Spleen (tissue), 11 donors: ENCODE data around the gene FAM78B. TPM values are rescaled to one million over a fixed set of nuclear protein-coding genes. Genes with fewer than 3 reads are reported as not detected.

Experiments used
- DNase-seq: peaks from one replicate; pipeline ENCODE4 v3.0.0-alpha.2; 2020
- H3K27ac ChIP-seq, 8 donors: fragments of 200-600 bp; sonication (generic) in 7 of 8; 1 replicate in 4 of 8; 2 replicates in 4 of 8; pipeline versions ENCODE4 v1.5.0 to v1.8.0; 2016 to 2021; ENCODE audit warnings: inconsistent platforms in 4 of 8, mild to moderate bottlenecking in 4 of 8, moderate library complexity in 1 of 8
- H3K27me3 ChIP-seq, 7 donors: fragments of 200-600 bp; sonication (generic) in 6 of 7; replicated peaks in 1 of 7; 1 replicate in 4 of 7; 2 replicates in 3 of 7; pipeline versions ENCODE4 v1.5.0 to v1.8.0; 2016 to 2021; ENCODE audit warnings: inconsistent platforms in 3 of 7, mild to moderate bottlenecking in 1 of 7
- H3K36me3 ChIP-seq, 6 donors: fragments of 200-600 bp; sonication (generic) in 5 of 6; 1 replicate in 4 of 6; 2 replicates in 2 of 6; pipeline versions ENCODE4 v1.5.0 to v1.8.0; 2016 to 2021; ENCODE audit warnings: inconsistent platforms in 2 of 6
- H3K4me1 ChIP-seq, 6 donors: fragments of 200-600 bp; sonication (generic) in 5 of 6; 1 replicate in 3 of 6; 2 replicates in 3 of 6; pipeline versions ENCODE4 v1.5.0 to v1.8.0; 2016 to 2021; ENCODE audit warnings: inconsistent platforms in 3 of 6
- H3K4me3 ChIP-seq, 8 donors: fragments of 200-600 bp; sonication (generic) in 7 of 8; 1 replicate in 4 of 8; 2 replicates in 4 of 8; pipeline versions ENCODE4 v1.5.0 to v1.8.0; 2016 to 2021; ENCODE audit warnings: inconsistent platforms in 4 of 8, mild to moderate bottlenecking in 4 of 8, moderate library complexity in 2 of 8
- H3K9me3 ChIP-seq, 8 donors: fragments of 200-600 bp; sonication (generic) in 7 of 8; 1 replicate in 4 of 8; 2 replicates in 4 of 8; pipeline versions ENCODE4 v1.5.0 to v1.8.0; 2016 to 2021; ENCODE audit warnings: inconsistent platforms in 4 of 8
- POLR2A ChIP-seq, 3 donors: fragments of 450-650 bp; IDR thresholded peaks; one replicate each; pipeline ENCODE4 v1.5.1; 2017; ENCODE audit warnings: antibody characterized with exemption in 3 of 3, mild to moderate bottlenecking in 1 of 3
- POLR2AphosphoS5 ChIP-seq, 3 donors: sonication (generic); formaldehyde crosslinking; IDR thresholded peaks; one replicate each; pipeline ENCODE4 v1.5.1; 2017; ENCODE audit warnings: antibody characterized with exemption in 3 of 3
- whole genome bisulfite sequencing, 5 donors: extraction: QIAGEN DNeasy Blood & Tissue Kit in 3 of 5; methylation state at CpG; one replicate each; pipeline versions ENCODE4 v1.1.5 to v1.1.7; 2013 to 2018; 5-methylcytosine and 5-hydroxymethylcytosine counted together
- intact Hi-C: fragments of 100-400 bp; cut with DNase I; formaldehyde crosslinking; loops from one replicate; pipeline ENCODE4 v1.15.0; 2023; ENCODE audit warnings: low total_unique reads
- polyA plus RNA-seq, 3 donors: library from polyadenylated mRNA; stranded (reverse); fragments of 200-250 nt; gene quantifications; one replicate each; pipeline ENCODE4 v1.2.1, GENCODE V29; 2013
- total RNA-seq, 7 donors: library from RNA; depleted of rRNA in 3 of 7; stranded (reverse); fragments of >200 nt in 3 of 7; fragmentation: NEBNext Ultra II Directional in 4 of 7; extraction: Animal tissue kit (Norgen Biotek cat#: 25700) in 4 of 7; gene quantifications; one replicate each; pipeline versions ENCODE4 v1.1.0 to v1.2.1, GENCODE V29; 2016 to 2021
- TF ChIP-seq, protein P1 (sequence below), 11 experiments: fragments of 200-600 bp in 7 of 11; fragments of 450-650 bp in 4 of 11; sonication (generic) in 4 of 11; IDR thresholded peaks in 8 of 11; conservative IDR thresholded peaks in 3 of 11; 1 replicate in 7 of 11; 2 replicates in 4 of 11; pipeline versions ENCODE4 v1.4.0 to v1.8.0; 2016 to 2021; ENCODE audit warnings: antibody characterized with exemption in 11 of 11, inconsistent platforms in 4 of 11, mild to moderate bottlenecking in 1 of 11
- donor health status: healthy with polysubstance abuse.
- donor health status: DM: no; HTN: no; CAD: no; lungs with moderate emphysema.
- donor health status: DM: no; HTN: no; CAD: no.
- donor health status: Bipolar disorder and iron deficiency.
- donor health status: healthy.
- donor health status: DM: no; HTN: no; CAD: no.
- donor health status: DM: yes; HTN: yes; CAD: no.

Gene FAM78B
- total and polyA plus RNA-seq, 10 donors, result 0.41 to 3.0 (median 1.3) TPM

DNA sequence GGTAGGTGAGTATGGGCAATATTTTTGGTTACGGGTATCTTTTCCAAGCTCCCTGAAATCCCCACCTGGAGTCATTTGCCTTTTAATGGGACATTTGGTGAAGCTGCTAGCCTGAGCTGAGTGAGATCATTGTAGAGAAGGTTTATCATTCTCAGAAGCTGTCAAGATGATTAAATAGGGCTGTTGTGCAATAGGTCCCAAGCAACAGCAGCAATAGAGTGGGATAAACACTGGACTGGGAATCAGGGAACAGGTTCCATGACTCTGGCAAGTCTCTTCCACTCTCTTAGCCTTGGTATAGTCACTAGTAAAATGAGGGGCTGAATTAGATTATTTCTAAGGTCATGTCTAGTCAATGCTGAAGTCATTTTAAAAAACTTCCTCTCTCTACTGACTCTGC is 30.3 kb upstream of the FAM78B start:
- Histone ChIP-seq H3K9me3 (no peaks in the 10 kb centered on the region), H3K27me3 (no peaks in the 10 kb centered on the region), H3K4me3 (no peak overlapping the region), H3K4me1 (no peaks in the 10 kb centered on the region), H3K36me3 (no peaks in the 10 kb centered on the region), H3K27ac (no peak overlapping the region)
- DNase-seq, result no peak
- 54 to 96% (median 94%) methylated on average over 1 of the region's 1 CpG for WGBS, 5 donors
- intact Hi-C loops, result no loop called here
- TF ChIP-seq POLR2AphosphoS5 (IDR thresholded peaks at IDR 0.05) (no peak), POLR2A (IDR thresholded peaks at IDR 0.05) (no peak)
- TF ChIP-seq, protein P1, sequence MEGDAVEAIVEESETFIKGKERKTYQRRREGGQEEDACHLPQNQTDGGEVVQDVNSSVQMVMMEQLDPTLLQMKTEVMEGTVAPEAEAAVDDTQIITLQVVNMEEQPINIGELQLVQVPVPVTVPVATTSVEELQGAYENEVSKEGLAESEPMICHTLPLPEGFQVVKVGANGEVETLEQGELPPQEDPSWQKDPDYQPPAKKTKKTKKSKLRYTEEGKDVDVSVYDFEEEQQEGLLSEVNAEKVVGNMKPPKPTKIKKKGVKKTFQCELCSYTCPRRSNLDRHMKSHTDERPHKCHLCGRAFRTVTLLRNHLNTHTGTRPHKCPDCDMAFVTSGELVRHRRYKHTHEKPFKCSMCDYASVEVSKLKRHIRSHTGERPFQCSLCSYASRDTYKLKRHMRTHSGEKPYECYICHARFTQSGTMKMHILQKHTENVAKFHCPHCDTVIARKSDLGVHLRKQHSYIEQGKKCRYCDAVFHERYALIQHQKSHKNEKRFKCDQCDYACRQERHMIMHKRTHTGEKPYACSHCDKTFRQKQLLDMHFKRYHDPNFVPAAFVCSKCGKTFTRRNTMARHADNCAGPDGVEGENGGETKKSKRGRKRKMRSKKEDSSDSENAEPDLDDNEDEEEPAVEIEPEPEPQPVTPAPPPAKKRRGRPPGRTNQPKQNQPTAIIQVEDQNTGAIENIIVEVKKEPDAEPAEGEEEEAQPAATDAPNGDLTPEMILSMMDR (IDR thresholded peaks at IDR 0.05 in 8 of 11, conservative IDR thresholded peaks at IDR 0.05 in 3 of 11), result no peak

GRCh38 chr1:166193057-166193698 is 26.4 kb upstream of the FAM78B start:
- H3K27ac ChIP-seq, result no peak overlapping the region
- intact Hi-C loops, result no loop called here
- H3K9me3 ChIP-seq, result no peaks in the 10 kb centered on the region
- no peak for DNase-seq
- 52 to 57% (median 54%) methylated on average over 5 of the region's 5 CpGs for WGBS, 5 donors
- no peak overlapping the region for H3K4me3 ChIP-seq
- H3K27me3 ChIP-seq, result no peaks in the 10 kb centered on the region
- TF ChIP-seq POLR2A (IDR thresholded peaks at IDR 0.05) (no peak), POLR2AphosphoS5 (IDR thresholded peaks at IDR 0.05) (no peak)
- TF ChIP-seq, protein P1 (IDR thresholded peaks at IDR 0.05 in 8 of 11, conservative IDR thresholded peaks at IDR 0.05 in 3 of 11), result no peak
- H3K36me3 ChIP-seq, result no peaks in the 10 kb centered on the region
- H3K4me1 ChIP-seq, result no peaks in the 10 kb centered on the region

- Histone ChIP-seq H3K4me1 (no peaks in the 10 kb centered on the region), H3K9me3 (no peaks in the 10 kb centered on the region), H3K4me3 (no peak overlapping the region), H3K27ac (no peak overlapping the region), H3K27me3 (peaks cover 0 to 4% (median 0%) of the 10 kb centered on the region in 7 donors), H3K36me3 (no peaks in the 10 kb centered on the region)
- intact Hi-C loops, result no loop called here
- TF ChIP-seq POLR2AphosphoS5 (IDR thresholded peaks at IDR 0.05) (no peak), POLR2A (IDR thresholded peaks at IDR 0.05) (no peak)
- TF ChIP-seq, protein P1 (IDR thresholded peaks at IDR 0.05 in 8 of 11, conservative IDR thresholded peaks at IDR 0.05 in 3 of 11), result no peak
- no peak for DNase-seq
- 44 to 49% (median 47%) methylated on average over 4 of the region's 4 CpGs for WGBS, 5 donors
Measured at GRCh38 chr1:166190400-166190799, 23.6 kb upstream of the FAM78B start.

- no peak for TF ChIP-seq POLR2AphosphoS5 (IDR thresholded peaks at IDR 0.05)
- no peak for TF ChIP-seq POLR2A (IDR thresholded peaks at IDR 0.05)
- TF ChIP-seq, protein P1 (IDR thresholded peaks at IDR 0.05 in 8 of 11, conservative IDR thresholded peaks at IDR 0.05 in 3 of 11), result no peak
- Histone ChIP-seq H3K27ac (no peak overlapping the region), H3K27me3 (peaks cover 0 to 4% (median 0%) of the 10 kb centered on the region in 7 donors), H3K4me3 (no peak overlapping the region), H3K9me3 (no peaks in the 10 kb centered on the region), H3K4me1 (no peaks in the 10 kb centered on the region), H3K36me3 (no peaks in the 10 kb centered on the region)
- WGBS, 5 donors, result 41 to 56% (median 44%) methylated on average over 2 of the region's 2 CpGs
- no peak for DNase-seq
- intact Hi-C loops, result no loop called here
Measured at GRCh38 chr1:166189126-166189525, 22.3 kb upstream of the FAM78B start.
